ENCODE measurements around the gene LGALS12.

DNA sequence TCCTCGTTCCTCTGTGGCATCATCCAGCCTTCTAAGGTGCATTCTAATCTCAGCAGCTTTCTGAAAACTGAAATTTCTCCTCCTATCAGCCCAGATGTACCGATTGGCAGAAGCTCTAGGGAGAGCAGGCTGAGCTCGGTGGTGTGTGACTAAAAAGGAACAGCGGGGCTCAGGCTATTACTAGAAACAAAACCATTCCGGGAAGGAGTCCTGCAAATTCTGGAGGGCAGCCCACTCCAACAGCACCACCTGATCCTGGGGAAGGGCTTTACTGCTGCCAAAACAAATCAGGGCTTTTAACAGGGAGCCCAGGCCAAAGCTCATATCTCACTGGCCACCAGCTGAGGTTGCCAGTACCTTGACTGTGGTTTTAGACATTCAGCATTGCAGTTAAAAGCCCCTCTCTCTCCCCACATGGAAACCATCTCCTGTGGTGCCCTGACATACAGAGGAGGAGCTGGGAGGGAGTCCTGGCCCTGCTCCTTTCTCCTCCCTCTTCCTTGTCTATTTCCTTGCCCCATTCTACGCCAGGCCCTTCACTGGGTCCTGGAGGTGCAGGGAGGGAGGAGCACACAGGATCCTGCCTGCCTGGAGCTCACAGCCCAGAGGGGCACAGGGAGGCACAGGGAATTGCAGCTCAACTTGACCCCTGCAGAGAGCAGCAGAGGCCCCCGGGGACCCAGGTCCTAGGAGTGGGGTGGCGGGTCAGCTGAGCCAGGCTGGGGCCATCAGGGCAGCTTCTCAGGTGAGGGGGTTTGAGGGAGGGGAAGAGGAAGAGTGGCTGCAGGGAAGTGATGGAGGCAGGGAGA lies 31.6 kb downstream of the LGALS12 start:
- TF ChIP-seq, protein P1, sequence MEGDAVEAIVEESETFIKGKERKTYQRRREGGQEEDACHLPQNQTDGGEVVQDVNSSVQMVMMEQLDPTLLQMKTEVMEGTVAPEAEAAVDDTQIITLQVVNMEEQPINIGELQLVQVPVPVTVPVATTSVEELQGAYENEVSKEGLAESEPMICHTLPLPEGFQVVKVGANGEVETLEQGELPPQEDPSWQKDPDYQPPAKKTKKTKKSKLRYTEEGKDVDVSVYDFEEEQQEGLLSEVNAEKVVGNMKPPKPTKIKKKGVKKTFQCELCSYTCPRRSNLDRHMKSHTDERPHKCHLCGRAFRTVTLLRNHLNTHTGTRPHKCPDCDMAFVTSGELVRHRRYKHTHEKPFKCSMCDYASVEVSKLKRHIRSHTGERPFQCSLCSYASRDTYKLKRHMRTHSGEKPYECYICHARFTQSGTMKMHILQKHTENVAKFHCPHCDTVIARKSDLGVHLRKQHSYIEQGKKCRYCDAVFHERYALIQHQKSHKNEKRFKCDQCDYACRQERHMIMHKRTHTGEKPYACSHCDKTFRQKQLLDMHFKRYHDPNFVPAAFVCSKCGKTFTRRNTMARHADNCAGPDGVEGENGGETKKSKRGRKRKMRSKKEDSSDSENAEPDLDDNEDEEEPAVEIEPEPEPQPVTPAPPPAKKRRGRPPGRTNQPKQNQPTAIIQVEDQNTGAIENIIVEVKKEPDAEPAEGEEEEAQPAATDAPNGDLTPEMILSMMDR (conservative IDR thresholded peaks at IDR 0.05; ENCODE audit: low read depth, low read length), result no peak
- TF ChIP-seq EZH2 (IDR thresholded peaks at IDR 0.05; ENCODE audit: low read length, unreplicated experiment) (no peak), EZH2phosphoT487 (IDR thresholded peaks at IDR 0.05; ENCODE audit: borderline replicate concordance, low read length) (no peak)
